Gastrocnemius medialis (tissue), 4 donors: ENCODE results near the gene COL6A3. TPM values are rescaled to one million over a fixed set of nuclear protein-coding genes. Genes with fewer than 3 reads are reported as not detected.

Experiments
- ATAC-seq, 2 donors: fragments of 150-250 bp; one replicate each; pipeline ENCODE4 v1.9.1; 2016
- DNase-seq, 2 donors: peaks; one replicate each; pipeline ENCODE4 v3.0.0-alpha.2; 2019
- H3K27ac ChIP-seq, 4 donors: fragments of 200-600 bp; sonication (generic); 1 replicate in 1 of 4; 2 replicates in 3 of 4; pipeline ENCODE4 v1.5.1; 2016 to 2018; ENCODE audit warnings: mild to moderate bottlenecking in 2 of 4, moderate library complexity in 1 of 4
- H3K27me3 ChIP-seq, 3 donors: fragments of 200-600 bp; sonication (generic) in 2 of 3; 1 replicate in 1 of 3; 2 replicates in 2 of 3; pipeline versions ENCODE4 v1.5.1 to v1.6.0; 2016 to 2019; ENCODE audit warnings: mild to moderate bottlenecking in 1 of 3, moderate library complexity in 1 of 3
- H3K36me3 ChIP-seq, 2 donors: fragments of 200-600 bp; sonication (generic) in 1 of 2; one replicate each; pipeline ENCODE4 v1.5.1; 2017 to 2018
- H3K4me1 ChIP-seq, 2 donors: fragments of 200-600 bp; sonication (generic) in 1 of 2; one replicate each; pipeline ENCODE4 v1.5.1; 2016 to 2017; ENCODE audit warnings: mild to moderate bottlenecking in 2 of 2
- H3K4me3 ChIP-seq, 4 donors: fragments of 200-600 bp; sonication (generic) in 3 of 4; 1 replicate in 1 of 4; 2 replicates in 3 of 4; pipeline ENCODE4 v1.5.1; 2016 to 2019; ENCODE audit warnings: mild to moderate bottlenecking in 2 of 4
- H3K9me3 ChIP-seq, 3 donors: fragments of 200-600 bp; sonication (generic) in 2 of 3; 1 replicate in 1 of 3; 2 replicates in 2 of 3; pipeline ENCODE4 v1.5.1; 2016 to 2019
- CTCF ChIP-seq, 5 experiments: fragments of 450-650 bp in 3 of 5; fragments of 200-600 bp in 2 of 5; sonication (generic) in 2 of 5; IDR thresholded peaks in 4 of 5; conservative IDR thresholded peaks in 1 of 5; 1 replicate in 4 of 5; 2 replicates in 1 of 5; pipeline ENCODE4 v1.5.1; 2016 to 2019; ENCODE audit warnings: antibody characterized with exemption in 5 of 5, mild to moderate bottlenecking in 3 of 5, moderate library complexity in 3 of 5
- POLR2A ChIP-seq, 2 donors: fragments of 450-650 bp; IDR thresholded peaks; one replicate each; pipeline ENCODE4 v1.6.1; 2017; ENCODE audit warnings: antibody characterized with exemption in 2 of 2, mild to moderate bottlenecking in 2 of 2, moderate library complexity in 2 of 2
- in situ Hi-C, 4 donors: fragments of 200-750 bp; cut with MboI; loops; one replicate each; pipeline versions ENCODE4 v1.15.0 to v1.8.0; 2017; ENCODE audit warnings: low sequenced_read_pairs in 4 of 4
- intact Hi-C: fragments of 100-400 bp; cut with DNase I; formaldehyde crosslinking; loops from one replicate; pipeline ENCODE4 v1.15.1; 2023; ENCODE audit warnings: low total_unique reads
- total RNA-seq, 4 donors: library from RNA; depleted of rRNA; stranded (reverse); fragments of >200 nt; gene quantifications; one replicate each; pipeline versions ENCODE4 v1.1.0 to v1.2.3, GENCODE V29; 2016

The COL6A3 gene
- 100 to 1,000 TPM in 2 of 4 donors, 10 to 100 TPM in 2; 45.3 to 150 (median 108) TPM for total RNA-seq

- Histone ChIP-seq H3K4me3 (peak within 1 kb of the TSS; percentile 27 to 54 (median 36)), H3K36me3 (no peaks in the 10 kb centered on the region), H3K9me3 (no peaks in the 10 kb centered on the region), H3K27ac (peak within 1 kb of the TSS; percentile 71 to 80 (median 77)), H3K4me1 (peaks cover 0 to 4% of the 10 kb centered on the region in 2 donors), H3K27me3 (no peaks in the 10 kb centered on the region)
- ATAC-seq (peak; percentile 45 to 52), DNase-seq (peak; percentile 53 to 74)
- in situ Hi-C loops (loop anchor here in 2 of 4 donors (10.0 kb wide), 1 partner anchor 289 kb away; no protein-coding TSS in a partner anchor), intact Hi-C loops (loop anchor here (5.0 kb wide), 2 partner anchors 182 to 292 kb away; no protein-coding TSS in a partner anchor)
- TF ChIP-seq POLR2A (IDR thresholded peaks at IDR 0.05) (peak; percentile 21 to 54), CTCF (IDR thresholded peaks at IDR 0.05 in 4 of 5, conservative IDR thresholded peaks at IDR 0.05 in 1 of 5) (no peak)
Observed at GRCh38 chr2:237413777-237414661, at the start of gene COL6A3. TSS of gene COL6A3 (minus strand) at chr2:237414164. CDS start at chr2:237396817, 17,347 bp downstream.

GRCh38 chr2:237459741-237460174 is 45.8 kb upstream of the COL6A3 start:
- TF ChIP-seq CTCF (IDR thresholded peaks at IDR 0.05 in 4 of 5, conservative IDR thresholded peaks at IDR 0.05 in 1 of 5): no peak
- no peak for TF ChIP-seq POLR2A (IDR thresholded peaks at IDR 0.05)
- in situ Hi-C loops (no loop called here), intact Hi-C loops (loop anchor here (5.0 kb wide), 1 partner anchor 1848 kb away; no protein-coding TSS in a partner anchor)
- H3K27me3 ChIP-seq: no peaks in the 10 kb centered on the region
- no peaks in the 10 kb centered on the region for H3K9me3 ChIP-seq
- no peaks in the 10 kb centered on the region for H3K36me3 ChIP-seq
- H3K4me3 ChIP-seq: no peak overlapping the region
- DNase-seq (no peak), ATAC-seq (peak; percentile 16 to 31)
- H3K4me1 ChIP-seq: peaks cover 22 to 33% of the 10 kb centered on the region in 2 donors
- H3K27ac ChIP-seq: peak overlapping the region; percentile 43 to 78 (median 64)

- Histone ChIP-seq H3K4me3 (no peak overlapping the region), H3K36me3 (no peaks in the 10 kb centered on the region), H3K27ac (peak overlapping the region; percentile 43 to 78 (median 64)), H3K27me3 (no peaks in the 10 kb centered on the region), H3K9me3 (no peaks in the 10 kb centered on the region), H3K4me1 (peaks cover 22 to 34% of the 10 kb centered on the region in 2 donors)
- DNase-seq (no peak), ATAC-seq (no peak)
- in situ Hi-C loops: no loop called here
- intact Hi-C loops: loop anchor here (5.0 kb wide), 1 partner anchor 1848 kb away; no protein-coding TSS in a partner anchor
- TF ChIP-seq POLR2A (IDR thresholded peaks at IDR 0.05) (no peak), CTCF (IDR thresholded peaks at IDR 0.05 in 4 of 5, conservative IDR thresholded peaks at IDR 0.05 in 1 of 5) (no peak)
Observed at GRCh38 chr2:237459226-237459625, 45.3 kb upstream of the COL6A3 start.

GRCh38 chr2:237458519-237458918 is 44.6 kb upstream of the COL6A3 start:
- TF ChIP-seq POLR2A (IDR thresholded peaks at IDR 0.05) (no peak), CTCF (IDR thresholded peaks at IDR 0.05 in 4 of 5, conservative IDR thresholded peaks at IDR 0.05 in 1 of 5) (no peak)
- intact Hi-C loops: loop anchor here (5.0 kb wide), 1 partner anchor 1849 kb away; no protein-coding TSS in a partner anchor

More at GRCh38 chr2:237458519-237458918, 44.6 kb upstream of the COL6A3 start:
- H3K27me3 ChIP-seq: no peaks in the 10 kb centered on the region
- DNase-seq: no peak
- H3K27ac ChIP-seq: peak overlapping the region in 2 of 4 donors; percentile 75 to 78
- in situ Hi-C loops: no loop called here
- H3K36me3 ChIP-seq: no peaks in the 10 kb centered on the region
- ATAC-seq: no peak
- no peak overlapping the region for H3K4me3 ChIP-seq
- H3K4me1 ChIP-seq: peaks cover 24 to 38% of the 10 kb centered on the region in 2 donors
- no peaks in the 10 kb centered on the region for H3K9me3 ChIP-seq
